HG02588 (cell line): ENCODE results near the gene C1orf74.
"Not testable (repeated sequence)": the region's sequence is repeated elsewhere in the genome, so short reads cannot be mapped to it uniquely, and the experiment has no call there.

Source experiments
- ATAC-seq: cut with Tn5 transposase; IDR thresholded peaks from one replicate; pipeline ENCODE4 v1.9.1; 2021; ENCODE audit warnings: mild to moderate bottlenecking, moderate library complexity; ENCODE audit not compliant: unreplicated experiment

The C1orf74 gene

DNA sequence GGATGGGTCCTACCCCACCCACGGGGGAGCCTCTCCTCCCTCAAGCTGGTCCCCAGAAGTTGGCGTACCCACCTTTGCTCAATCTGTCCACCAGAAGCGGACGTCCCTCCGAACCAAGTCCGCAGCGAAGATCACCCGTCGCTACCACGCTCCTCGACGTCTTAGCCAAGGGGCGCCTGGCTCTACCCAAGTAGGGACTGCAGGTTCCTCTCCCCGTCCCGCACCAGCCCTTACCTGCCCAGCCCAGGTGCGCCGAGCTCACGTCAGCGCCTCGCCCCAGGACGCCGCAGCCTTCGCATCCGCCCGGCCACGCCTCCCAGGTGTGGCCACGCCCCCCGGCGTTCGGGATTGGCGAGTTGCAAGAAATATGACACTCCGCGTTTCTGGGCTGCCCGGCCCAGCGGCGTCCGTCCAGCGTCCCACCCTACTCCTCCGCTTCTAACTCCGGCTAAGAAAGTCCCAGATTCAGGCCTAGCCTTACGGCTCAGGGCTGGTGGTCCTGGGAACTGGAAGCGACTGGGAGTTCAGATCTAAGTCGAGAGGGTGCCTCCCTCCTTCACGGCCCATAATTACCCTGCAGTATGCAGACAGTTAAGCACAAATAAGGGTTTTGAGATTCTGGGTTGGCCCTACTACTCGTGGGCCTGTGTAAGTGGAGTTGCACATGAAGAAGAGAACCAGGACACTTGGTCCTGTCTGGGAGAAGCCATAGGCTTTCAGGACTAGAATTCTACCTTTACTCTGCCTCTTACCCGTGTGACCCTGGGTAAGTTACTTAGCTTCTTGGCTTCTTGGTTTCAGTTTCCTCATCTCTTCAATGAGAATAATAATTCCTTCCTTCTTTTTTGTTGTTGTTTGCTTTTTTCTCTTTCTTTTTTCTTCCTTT, 21.8 kb upstream of the C1orf74 start, which contains the start of gene IRF6:
Gene IRF6, minus strand, starts transcription at position 268 of the 886 bp plus-strand sequence. CDS start 4,729 bp downstream, outside the sequence.
- peak; percentile 86 for ATAC-seq

DNA sequence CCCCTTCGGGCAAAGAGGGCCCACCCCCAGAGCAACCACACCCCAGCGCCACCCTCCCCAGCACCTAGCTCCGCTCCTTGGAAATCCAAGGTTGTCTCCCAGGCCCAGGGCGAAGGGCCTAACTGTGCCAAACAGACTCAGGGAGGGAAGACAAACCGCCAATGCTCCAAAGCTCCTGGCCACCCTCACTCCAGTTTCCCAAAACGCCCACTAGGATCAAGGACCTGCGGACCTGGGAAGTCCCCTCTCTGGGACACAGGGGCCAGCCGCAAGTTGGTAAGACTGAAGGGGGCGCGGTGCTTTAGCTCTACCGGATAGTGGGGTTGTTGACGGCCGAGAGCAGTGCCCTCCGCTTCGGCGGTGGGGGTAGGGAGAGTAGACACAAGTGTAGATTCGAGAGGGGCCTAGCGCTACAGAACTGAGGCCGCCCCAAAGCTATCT, 21.0 kb upstream of the C1orf74 start:
- ATAC-seq, result no peak

DNA sequence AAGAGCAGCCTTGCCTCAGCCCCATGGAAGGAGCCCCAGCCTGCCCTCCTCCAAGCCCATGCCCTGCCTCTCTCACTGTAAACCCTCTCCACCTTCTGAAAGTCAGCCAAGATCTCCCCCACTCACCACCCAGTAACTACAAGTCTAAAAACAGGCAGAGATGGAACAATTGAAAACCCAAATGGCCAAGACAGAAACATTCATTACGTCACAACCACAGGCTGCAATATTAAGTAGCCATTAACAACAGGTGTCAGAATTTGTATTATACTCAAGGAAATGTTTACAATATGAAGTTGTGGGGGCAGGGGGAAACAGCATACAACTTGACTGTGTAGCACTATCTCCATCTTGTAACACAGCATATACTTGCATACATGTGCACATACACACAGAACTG, 19.2 kb upstream of the C1orf74 start:
- no peak for ATAC-seq

DNA sequence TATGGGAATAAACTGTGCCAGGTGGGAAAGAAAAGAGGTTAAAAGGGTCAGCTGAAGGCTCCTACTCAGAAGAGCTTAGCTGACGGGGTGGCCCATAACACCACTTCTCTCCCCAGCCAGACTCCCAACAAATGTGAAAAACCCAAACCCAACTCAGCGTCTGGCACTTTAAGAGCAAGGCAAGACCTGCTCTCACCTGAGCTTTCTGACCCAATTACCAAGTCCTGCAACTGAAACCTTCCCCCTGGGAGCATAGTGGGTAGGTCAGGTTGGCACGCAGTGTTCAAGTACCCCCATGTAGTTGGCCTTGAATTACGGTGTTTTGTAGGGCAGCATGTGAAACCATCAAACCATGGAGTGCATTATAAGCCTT, 18.4 kb upstream of the C1orf74 start:
- no peak for ATAC-seq

DNA sequence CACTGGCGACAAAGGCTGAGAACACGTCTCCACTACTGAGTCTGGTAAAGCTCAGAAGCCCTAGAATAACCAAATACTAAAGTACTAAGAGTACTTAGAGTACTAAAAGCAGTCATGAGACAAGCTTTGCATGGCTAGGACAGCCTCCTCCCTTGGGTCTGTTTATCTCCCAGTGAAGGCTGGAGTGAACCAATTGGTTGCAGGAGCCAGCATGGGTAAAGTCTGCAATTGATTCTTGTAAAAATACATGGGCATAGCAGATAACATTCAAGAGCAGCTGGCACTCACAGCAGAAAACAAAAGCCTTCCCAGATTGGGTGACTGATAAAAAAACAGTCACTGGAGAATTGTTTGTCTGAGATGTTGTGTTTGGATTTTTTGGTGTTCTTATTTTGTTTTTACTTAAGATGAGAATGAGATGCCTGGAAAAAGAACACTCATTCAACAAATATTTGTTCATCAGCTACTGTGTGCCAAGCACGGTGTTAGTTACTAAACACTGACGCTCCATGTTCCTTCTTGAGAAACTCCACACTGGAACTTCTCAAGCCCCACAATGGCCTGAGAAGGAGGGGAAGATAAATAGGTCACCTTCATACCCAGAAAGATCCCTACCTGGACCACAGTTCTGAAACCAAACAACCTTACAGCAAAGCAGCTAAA, 17.9 kb upstream of the C1orf74 start:
- ATAC-seq, result no peak

DNA sequence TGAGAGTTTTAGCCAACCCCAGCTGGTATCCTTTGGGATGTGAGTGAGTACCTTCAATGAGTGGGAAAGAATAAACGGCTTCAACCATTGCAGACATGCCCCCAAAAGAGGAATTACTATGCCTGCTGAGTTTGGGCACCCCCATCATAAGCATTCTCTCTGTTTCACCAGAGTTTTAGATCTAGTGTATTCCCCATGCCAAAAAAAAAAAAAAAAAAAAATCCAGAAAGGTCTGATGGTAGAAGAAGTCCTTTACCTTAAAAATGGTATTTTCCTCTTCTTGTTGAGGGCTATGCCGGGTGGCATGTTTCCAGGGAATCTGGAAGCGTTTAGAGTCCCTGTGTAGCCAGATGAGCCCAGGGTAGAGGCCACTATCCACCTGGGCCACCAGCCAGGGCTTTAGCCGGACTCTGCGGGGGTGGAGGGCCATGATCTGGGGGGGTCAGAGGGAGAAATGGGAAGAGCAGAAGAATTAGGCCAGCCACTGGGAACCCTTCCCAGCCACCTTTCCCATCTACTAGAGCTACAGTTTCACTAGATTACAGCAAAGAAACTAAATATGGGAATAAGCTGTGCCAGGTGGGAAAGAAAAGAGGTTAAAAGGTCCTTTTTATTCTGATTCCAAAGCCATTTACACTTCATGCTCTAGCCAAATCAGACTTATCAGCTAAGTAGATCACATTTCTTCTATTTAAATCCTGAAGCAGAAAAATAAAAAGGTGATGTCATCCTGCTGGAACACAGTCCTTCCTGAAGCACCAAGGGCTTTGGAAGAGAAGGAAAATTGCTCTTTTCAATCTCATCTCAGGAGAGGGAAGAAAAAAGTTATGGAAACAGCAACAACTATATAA, 16.9 kb upstream of the C1orf74 start:
- ATAC-seq, result no peak

DNA sequence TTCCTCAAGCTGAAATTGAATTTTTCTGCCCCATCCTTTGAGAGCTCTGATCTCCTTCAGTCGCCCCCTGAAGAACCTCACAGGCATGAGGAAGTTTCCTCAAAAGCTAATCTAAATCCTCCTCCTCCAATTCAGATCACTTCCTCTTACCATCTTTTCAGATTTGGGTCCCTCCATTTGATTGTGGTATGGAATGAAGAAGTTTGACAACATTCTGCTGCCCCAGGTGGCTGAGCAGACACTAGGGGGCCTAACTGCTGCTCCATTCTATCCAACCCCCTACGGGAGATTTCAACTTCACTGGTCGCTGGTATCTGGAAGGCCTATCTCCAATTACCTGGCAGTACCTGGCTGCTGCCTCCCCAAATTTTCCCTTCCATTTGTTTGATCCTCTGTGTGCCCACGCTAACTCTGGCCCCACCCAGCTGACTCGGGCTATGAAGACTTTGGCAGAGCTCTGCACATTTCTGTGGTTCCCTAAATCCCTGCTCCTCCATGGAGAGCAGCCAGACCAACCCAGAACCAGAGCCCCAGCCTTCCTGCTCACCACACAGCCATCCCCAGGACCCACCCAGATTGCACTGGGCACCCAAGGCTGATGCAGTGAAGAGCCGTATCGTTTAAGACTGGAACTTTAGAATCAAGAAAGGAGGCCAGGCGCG, 13.8 kb upstream of the C1orf74 start:
- ATAC-seq, result no peak

DNA sequence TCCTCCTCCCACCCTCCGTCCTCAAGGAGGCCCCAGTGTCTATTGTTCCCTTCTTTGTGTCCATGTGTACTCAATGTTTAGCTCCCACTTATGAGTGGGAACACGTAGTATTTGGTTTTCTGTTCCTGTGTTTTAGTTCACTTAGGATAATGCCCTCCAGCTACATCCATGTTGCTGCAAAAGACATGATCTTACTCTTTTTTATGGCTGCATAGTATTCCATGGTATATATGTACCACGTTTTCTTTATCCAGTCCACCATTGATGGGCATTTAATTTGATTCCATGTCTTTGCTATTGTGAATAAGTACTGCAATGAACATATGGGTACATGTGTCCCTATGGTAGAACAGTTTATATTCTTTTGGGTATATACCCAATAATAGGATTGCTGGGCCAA, 9.4 kb upstream of the C1orf74 start:
- not testable (repeated sequence) for ATAC-seq

DNA sequence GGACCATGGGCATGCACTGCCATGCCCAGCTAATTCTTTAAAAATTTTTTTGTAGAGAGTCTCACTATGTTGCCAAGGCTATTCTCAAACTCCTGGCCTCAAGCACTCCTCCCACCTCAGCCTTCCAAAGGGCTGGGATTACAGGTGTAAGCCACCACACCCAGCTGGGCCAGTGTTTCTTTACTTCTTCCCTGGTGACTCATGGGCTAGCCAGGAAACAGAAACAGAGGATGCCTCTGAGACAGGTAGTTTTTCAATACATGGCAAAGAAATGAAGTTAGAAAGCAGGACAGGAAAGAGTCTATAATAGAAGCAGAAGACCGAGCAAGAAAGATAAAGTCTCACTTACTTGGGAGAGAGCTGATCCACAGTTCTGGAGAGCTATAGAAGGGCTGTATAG, 7.6 kb upstream of the C1orf74 start:
- ATAC-seq, result no peak

DNA sequence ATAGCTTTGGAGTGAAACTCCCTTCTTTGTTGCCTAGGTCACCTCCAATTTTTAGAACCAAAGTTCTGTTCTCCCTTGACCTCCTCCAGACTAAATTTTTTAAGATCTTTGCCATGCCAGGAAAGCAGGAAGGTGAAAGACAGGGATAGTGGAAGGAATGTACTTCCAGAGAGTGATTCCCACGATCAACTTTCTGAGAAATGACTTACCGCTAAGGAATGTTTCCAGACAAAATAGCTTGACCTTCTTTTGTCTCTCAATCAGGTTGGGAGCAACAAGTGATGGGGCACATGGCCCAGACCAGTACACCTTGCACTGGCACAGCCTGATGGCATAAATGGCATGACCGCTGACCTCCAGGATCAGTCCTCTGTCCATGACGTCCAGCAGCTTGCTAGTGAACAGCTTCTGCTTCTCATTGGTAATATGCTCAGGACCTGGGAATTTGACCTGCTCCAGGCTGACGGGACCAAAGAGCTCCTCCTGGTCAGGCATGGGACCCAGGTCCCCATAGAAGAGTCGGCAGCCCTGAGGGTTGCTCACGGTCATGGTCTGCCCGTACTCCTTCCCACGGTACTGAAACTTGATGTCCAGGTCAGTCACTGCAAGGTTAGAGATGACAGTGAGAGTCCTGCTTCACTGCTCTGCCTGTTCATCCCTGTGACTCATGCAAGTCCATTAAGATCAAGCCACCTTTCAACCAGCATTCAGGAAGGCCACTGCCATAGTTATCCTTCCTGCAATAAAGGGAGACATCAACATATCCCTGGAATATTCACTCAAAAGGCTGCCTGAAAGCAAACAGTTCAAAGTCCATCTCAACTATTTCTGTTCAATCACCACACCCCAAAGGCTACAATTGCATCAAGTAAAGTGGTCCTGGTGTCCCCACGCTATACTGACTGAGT, 6.2 kb upstream of the C1orf74 start:
- ATAC-seq, result no peak

DNA sequence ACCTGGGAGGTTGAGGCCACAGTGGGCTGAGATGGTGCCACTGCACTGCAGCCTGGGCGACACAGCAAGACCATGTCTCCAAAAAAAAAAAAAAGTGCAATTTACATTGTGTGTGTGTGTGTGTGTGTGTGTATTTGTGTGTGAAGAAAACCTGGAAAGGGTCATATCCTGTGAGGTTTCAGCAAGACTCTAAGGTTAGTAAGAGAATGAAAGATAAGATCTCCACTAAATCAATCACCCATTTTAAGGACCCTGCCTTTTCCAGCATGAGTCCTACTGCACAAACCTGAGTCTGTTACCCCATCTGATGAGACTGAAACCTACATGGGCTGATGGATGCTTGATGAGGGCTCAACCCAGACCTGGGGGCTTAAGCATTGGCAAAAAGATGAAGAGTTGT, 4.9 kb upstream of the C1orf74 start:
- no peak for ATAC-seq

DNA sequence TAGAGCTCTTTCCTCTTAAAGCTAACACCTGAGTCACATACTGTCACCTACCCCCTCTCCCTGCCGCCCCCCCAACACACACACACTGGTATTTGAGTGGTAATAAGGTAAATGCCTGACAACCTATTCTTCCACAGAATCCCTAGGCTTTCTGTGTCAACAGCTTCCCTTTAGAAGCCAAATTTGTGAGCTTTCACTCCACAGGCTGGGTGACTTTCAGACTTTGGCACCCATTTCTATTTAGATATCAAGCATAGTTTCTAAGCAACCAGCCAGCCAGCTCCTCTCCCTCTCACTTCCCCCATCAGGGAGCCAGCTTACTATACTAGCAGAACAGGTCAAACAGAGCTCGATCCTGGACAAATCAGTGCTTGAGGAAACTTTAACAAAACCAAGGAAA, 3.2 kb upstream of the C1orf74 start:
- no peak for ATAC-seq

DNA sequence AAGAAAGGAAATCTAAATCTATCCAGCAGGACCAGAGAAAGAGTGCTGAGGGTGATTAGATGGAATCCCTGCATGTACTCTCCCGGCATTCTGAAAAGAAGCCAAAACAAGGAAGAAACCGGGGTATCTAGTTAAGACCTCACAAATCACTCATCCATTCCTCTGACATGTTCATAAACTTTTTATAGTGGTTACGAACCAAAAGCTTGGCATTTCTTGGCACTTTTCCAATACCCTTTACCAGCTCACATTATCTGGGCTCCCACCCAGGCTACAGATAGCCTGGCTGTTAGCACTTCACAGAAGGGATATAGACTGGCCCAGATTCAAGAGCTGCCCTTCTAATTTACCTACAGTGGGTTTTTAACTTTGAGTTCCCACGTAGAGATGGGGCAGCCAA, 1.8 kb upstream of the C1orf74 start:
- no peak for ATAC-seq

DNA sequence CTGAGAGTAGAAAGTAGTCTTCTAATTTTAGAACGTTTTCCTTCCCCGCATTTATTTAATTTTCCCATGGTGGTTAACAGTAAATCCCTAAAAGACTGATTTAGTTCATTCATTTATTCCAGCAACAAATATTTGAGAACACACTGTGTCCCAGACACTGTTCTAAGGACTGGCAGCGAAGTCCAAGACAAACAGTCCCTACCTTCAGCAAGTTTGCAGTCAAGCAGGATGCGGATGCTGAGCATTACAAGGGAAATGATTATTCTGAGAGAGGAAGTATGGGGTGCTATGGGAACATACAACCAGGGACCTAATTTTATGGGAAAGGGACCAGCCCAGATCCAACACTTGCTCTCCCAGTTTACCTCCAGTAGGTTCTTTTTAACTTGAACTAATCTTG, 1.2 kb upstream of the C1orf74 start:
- ATAC-seq, result no peak

DNA sequence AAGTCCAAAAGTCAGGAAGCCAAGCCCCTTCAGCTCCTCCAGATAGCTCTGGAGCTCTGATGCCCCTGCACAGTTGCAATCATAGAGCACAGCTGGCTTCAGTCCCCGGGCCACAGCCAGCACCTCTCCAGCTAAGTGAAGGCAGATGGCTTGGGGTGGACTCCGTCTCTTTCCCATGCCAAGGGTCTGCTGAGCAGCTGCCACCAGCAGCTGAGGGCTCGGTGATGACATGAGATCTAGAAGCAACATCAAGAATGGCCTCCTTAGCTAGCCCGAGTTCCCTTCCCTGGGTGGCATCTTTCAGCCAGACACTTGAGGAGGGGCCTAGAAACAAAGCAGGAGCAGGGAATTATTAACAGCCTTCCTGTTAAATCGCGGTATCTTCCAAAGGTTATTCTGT, 973 bp downstream of the C1orf74 start:
- no peak for ATAC-seq

DNA sequence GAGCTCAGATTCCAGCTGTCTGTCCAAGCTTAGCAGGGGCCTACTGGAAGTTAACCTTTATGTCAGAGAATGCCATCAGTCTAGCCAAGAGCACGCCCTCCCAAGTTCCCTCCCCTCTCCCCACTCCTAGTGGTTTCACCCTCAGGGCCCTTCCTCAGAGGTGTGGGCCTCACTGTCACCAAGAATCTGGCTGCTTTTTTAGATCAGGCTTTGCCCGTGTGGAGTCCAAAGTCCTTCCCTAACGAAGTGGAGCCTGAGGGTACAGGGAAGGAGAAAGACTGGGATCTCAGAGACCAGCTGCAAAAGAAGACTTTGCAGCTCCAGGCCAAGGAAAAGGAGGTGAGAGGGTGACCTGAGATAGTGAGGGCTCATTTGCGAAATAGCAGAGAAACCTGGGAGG, 4.1 kb downstream of the C1orf74 start:
- ATAC-seq, result no peak

DNA sequence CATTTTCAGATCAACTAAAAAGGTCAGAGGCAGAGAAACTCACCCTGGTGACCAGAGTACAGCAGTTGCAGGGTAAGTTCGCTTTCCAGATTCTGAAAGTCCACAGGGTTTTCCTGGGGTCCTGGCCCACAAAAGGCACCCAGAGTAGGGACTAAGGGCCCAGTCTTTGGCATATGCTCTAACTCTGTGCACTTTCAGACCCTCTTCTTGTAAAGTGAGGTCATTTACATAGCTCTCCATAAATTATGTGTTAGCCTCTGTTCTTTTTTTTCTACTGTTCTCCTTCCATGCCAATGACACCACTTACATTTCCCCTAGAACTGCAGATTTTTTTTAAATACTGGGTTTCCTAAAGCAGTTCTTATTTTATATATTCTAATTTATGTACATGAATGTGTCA, 6.3 kb downstream of the C1orf74 start:
- ATAC-seq, result no peak

DNA sequence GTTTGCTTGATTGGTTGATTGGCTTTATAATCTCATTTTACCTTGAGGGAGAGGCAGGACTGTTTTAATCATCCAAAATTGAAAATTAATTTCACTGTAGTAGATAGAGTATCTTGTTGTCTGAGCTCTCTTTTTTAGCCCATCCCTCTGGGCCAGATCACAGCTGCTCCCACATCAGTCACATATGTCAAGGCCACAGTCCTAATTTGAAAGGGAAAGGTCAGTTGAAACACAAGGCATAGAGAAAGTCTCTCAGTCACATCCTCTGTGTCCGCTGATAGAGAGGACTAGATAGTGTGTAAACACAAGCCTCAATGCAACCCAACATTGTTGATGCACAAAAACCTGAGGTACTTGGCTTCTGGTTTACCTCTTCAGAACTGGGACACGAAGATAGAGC, 6.8 kb downstream of the C1orf74 start:
- no peak for ATAC-seq

DNA sequence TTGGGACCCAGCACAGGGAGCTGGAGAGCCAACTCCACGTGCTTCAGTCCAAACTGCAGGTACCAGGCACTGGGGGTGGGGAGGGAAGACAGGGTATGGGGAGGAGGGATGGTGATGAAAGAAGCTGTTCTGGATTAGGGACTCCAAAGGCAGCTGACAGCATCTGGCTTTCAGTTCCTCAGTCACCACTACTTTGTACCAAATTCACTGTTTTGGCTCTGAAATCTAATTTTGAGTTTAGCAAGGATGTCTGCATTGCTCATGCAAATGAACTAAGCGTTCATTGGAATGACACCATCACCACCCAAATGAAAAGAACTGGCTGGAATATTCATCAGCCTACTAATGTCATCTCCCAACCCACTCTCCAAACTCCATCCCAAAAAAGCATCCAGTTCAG, 8.7 kb downstream of the C1orf74 start:
- ATAC-seq, result no peak

DNA sequence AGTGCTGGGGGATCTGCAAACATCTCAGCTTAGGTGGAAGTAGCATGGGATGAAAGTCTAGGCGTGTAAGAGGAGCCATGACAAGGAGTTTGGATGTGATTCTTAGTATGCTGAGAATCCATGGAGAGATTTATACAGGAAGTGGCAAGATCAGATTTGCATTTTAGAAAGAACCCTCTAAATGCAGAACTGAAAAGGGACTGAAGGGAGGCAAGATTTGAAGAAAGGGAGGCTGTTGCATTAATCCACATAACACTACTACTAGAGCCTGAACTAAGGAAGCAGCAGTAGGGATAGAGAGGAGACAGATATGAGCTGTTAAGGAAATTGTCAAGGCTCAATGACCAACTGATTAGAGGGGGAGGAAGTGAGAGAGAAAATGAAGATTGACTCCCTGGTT, 9.8 kb downstream of the C1orf74 start:
- ATAC-seq, result peak; percentile 48
